Myocyte (in vitro differentiated cells): ENCODE results near the gene STX8. TPM values are rescaled to one million over a fixed set of nuclear protein-coding genes. Genes with fewer than 3 reads are reported as not detected.
"Not testable (repeated sequence)": the region's sequence is repeated elsewhere in the genome, so short reads cannot be mapped to it uniquely, and the experiment has no call there.

ENCODE experiments used
- DNase-seq: peaks from one replicate; pipeline ENCODE4 v3.0.0-alpha.2; 2012; ENCODE audit warnings: low read depth
- total RNA-seq: library from RNA; depleted of rRNA; stranded (reverse); fragments of >200 nt; gene quantifications from 2 replicates; pipeline ENCODE4 v1.2.3, GENCODE V29; 2014

Gene STX8
- total RNA-seq, 1 donor from 2014 or later = 44.6 TPM

GRCh38 chr17:9346296-9346926 is 229.2 kb downstream of the STX8 start:
- DNase-seq = peak; percentile 77

DNA sequence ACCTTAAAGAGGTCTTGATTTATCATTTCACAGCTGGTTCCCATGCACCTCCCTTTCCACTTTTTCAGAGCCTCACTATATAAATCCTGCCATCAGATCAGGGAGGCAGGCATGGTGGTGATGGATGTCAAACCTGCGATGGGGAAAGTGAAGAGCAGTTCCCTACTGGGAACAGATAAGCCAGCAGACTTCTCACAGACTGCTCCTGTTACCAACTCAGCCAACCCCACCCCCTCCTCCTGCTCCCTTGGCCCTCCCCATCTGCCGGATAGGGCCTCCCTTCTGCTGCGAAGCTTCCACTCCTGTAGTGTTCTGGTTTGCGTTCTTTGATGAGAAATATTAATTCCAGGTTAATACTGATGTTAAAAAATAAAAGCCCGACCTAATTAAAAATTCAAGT is 232.1 kb downstream of the STX8 start:
- DNase-seq = no peak

GRCh38 chr17:9342225-9342624 is 233.4 kb downstream of the STX8 start:
- DNase-seq = no peak

DNA sequence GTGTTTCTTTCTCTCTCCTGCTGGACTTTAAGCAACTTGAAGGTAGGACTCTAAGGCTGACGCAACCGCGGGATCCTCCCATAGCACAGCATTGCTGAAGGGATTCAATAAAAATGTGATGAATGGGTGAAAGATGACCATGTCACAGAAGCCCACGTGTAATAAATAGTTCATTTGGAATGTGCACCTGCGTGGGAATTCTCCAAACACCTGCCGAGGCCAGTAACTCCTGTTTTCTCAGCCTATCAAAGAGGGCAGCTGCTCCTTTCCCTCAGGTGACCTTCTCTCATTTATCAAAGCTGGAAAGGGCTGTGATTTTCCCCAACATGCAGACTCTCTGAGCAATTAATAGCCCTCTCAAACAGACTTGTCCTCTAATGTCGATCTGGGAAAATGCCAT is 235.7 kb downstream of the STX8 start:
- DNase-seq = peak; percentile 18

- DNase-seq = not testable (repeated sequence)
These were observed 236.1 kb downstream of the STX8 start for GRCh38 chr17:9339482-9339881.

GRCh38 chr17:9336817-9337216 is 238.8 kb downstream of the STX8 start:
- DNase-seq = no peak

DNA sequence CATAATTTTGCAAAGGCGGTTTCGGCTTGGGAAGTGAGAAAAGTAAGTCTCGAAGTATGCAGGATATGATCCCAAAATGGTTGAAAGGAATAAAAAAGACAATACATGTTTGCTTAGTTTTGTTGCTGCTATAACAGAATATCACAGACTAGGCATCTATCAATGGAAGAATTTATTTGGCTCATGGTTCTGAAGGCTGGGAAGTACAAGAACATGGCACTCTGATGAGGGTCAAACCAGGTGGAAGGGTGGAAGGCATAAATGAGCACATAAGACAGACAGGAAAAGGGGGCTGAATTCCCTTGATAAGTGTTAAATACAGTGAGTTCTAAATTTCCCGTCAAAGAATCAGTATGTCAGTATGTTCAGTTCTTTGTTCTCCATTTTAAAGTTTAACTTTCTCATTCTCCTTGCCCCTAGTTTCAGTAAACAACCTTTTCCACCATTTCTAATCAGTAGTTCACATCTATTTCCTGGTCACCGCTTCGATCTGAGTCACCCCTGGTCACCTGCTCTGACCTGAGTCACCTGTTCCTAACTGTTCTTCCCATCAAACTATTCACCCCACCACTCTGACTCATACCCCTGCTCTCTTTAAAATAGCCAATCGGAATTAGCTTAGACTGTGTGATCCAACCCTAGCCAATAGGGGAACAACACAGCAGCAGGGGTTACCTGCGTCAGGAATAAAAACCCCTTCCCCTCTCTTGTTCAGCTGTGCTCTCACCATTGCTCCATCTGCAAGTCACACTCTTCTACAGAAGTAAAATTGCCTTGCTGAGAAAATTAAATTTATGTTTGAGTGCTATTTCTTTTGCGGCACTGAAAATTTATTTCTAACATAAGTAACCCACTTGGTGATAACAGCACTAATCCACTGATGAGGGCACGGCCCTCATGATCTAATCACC is 240.8 kb downstream of the STX8 start:
- no peak for DNase-seq

GRCh38 chr17:9332132-9332494 is 243.5 kb downstream of the STX8 start:
- DNase-seq = no peak

DNA sequence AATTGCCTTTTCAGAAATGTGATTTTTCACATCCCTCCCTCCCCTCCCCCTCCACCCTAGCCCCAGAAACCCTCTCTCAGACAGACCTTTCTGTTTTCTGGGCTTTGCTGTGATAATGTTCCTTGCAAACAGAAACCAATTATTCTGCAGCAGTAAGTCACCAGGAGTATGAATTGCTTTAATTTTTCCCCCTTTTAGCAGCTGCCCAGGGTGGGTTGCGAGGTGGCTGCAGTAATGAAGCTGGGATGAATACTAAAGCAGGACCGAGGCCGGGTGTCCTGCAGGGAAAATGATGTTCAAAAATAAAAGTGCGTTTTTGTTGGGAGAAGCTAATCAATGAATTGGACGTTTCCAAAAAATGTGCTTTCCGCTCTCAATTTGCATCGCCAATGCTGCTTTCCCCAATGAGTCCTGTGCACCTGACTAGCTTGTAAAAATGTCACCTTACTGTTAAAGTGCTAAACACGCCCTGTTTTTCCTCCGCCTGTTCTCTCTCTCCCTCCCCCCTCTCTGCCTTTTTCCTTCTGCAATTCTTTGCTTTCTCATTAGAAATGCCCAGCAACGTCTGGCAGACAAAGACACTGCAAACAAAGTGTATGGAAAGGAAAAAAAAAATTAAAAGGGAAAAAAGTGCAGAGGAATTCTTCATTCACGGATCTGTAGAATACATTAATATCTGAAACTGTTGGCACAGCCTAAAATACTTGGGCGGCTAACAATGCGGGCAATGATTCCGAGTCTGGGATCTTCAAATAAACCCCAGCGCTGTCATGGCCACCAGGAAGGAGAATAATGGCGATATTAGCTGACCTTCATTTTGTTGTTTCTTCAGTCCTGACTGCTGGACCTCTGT is 244.1 kb downstream of the STX8 start:
- DNase-seq = no peak

DNA sequence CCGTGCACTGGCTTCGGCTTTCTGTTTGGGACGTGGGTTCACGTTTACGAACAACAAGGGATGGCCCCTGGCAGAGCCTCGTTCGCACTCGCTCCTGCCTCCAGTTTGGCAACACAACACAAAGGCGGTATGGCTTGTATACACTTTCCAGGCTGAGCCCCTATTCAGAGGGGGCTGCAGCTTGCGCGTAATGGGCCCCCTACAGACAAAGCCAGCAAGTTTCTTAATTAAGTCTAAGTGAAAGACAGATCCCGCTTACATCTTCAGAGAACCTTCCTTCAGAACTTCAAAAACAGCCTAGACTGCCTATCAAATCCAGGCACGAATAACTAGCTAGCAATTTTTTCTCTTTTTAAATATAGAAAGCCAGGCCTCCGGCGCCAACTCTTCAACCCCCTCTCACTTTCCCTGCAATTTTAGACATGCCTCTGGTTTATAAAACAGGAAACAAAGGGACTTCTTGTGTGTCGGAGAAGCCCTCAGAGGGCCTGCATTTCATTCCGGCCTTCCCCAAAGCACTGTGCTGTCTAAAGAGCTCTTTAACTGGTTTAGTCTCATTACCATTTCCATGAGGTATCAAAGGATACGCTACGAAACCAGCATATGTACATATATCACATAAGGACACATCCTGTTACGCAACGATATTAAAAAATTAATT is 244.9 kb downstream of the STX8 start:
- no peak for DNase-seq

DNA sequence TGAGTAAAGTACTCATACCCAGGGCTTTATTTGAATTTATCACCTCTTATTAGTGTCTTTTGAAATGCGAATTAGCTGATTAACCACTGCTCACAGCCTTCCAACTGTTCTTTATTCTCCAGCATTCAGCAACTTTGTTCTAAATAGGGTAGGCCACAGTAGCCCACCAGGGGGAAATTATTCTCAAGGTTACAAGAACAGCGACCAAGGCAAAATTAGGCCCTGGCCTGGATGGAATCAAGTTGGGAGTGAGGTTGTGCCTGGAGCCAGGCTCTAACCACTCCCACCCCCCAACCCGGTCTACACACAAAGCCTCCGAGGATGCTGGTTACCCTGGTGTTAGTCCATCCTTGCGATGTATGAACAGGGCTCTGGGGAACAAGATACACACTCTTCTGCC is 245.5 kb downstream of the STX8 start:
- no peak for DNase-seq

DNA sequence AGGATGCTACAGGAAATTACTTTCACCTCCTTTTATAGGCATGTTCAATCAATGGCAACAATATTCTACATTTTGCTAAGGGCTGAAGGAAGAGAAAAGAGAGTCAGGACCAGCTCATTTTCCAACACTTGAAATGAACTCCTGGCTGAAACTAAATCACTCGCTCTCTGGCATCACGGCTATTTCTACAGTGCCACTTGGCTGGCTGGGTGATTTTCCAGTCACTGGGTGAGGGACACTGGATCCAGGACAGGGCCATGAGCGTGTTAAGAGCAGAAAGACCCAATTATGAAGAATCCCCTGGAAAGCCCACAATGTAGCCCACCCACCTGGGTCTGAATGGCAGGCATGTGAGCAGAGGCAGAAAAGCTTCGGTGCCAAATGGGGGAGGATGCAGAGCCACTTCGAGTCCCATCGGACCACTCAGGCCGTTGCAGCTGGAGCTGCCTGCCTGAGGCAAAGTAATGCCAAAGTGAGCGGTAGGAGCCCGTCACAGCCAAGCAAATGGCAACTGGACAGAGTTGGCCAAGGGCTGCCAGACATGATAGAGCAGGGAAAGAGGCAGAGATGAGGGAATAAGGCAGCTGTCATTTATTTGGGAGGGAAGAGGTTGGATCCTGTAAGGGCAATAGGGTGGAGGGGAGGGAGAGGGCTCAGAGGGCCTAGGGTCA is 246.2 kb downstream of the STX8 start:
- no peak for DNase-seq

DNA sequence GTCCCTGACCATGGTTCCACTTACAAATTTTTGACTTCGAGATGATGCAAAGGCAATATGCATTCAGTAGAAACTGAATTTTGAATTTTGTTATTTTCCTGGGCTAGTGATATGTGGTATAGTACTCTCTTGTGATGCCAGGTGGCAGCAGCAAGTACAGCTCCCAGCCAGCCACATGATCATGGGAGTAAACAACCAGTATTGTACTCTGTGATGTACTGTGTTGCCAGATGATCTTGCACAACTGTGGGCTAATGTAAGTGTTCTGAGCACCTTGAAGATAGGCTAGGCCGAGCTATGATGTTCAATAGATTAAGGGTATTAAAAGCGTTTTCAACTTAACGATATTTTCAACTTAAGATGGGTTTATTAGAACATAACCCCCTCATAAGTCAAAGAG is 250.8 kb downstream of the STX8 start:
- no peak for DNase-seq

DNA sequence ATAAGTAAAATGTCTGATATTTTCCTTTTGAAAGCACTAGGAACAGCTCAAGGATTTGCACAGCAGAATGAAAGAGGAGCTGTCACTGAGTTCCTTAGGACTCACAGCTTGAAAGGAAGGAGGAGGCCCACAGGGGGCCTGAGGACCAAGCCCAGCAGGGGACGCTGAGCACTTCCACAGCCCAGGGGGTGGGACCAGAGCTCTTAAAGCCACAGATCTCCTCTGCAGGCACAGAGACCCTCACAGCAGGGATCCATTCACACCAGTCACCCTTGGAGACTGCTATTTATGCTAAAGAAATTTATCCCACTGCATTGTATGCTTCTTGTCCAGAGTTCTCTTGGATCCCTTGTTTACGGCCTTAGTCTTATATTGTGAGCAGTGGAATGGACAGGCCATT is 253.3 kb downstream of the STX8 start:
- DNase-seq = no peak

GRCh38 chr17:9321890-9322289 is 253.7 kb downstream of the STX8 start:
- no peak for DNase-seq

DNA sequence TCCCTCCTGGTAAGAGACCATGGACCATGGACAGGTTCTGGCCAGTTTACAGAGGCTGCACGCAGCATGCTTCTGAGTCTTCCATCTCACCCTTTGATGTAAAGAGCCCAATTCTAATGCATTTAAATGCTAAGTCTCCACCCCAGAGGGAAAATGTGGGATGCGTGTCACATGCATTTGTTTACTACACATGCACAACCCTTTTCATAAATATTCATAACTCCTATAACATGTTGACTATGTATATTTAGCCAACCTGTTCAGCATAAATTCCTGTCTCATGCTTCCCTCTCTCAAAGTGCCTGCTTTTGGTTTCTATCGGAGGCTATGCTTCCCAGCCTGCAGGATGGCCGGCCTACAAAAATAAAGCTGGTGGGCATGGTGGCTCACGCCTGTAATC is 260.3 kb downstream of the STX8 start:
- DNase-seq = no peak

- peak; percentile 53 for DNase-seq
These were observed 262.3 kb downstream of the STX8 start for GRCh38 chr17:9313346-9313745.

DNA sequence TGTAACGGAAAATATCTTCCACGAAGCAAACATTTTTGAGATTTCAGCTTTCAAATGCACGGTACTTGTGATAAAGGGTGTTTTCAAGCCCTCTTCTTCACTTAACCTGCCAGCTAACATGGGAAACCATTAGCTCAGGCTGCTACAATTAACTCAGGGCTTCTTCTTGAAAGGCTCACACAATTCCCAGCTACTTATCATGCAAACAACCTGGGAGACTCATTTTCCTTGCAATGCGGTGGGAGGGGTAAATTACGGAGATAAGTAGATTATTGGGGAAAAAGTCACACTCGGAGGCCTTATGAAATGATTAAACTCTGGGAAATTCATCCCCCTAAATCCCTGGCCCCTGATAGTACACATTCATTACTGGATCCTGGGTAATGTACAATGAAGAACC is 266.4 kb downstream of the STX8 start:
- no peak for DNase-seq

- DNase-seq = no peak
These were observed 267.6 kb downstream of the STX8 start for GRCh38 chr17:9308069-9308468.

DNA sequence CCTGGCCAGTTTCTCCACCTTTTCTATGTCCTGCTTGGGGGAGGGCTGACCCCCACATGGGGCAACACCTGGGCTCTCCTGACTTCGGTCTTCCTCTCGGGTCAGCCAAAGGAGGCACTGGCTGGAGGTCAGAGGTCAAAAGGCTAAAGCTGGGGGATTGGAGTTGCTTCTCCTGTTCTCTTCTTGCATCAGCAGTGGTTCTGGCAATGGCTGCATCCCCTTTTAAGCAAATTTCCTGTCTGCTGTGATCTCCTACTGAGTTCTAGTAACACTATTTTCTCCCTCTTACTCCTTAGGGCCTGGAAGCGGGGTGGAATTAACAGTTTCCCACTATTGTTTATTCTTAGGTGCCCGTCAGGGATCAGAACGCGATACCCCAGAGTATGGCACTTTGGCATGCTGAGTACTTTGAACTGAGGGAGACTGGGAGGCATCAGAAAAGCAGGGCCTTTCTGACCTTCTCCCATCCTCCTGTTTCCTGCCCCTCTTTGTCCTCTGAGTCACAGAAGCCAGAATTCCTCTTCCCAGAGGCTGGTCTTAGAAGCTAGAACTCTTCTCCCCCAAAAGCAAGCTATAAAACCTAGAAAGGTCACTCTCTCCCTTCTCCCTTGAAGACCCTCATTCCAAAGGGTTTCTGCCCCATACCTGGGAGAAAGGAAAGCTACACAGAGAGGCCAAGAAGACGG is 268.2 kb downstream of the STX8 start:
- no peak for DNase-seq
